Skeletal muscle cell (primary cell): ENCODE results near the gene PDGFD.

Experiments used
- DNase-seq: peaks from one replicate; pipeline ENCODE4 v3.0.0-alpha.2; 2010; ENCODE audit warnings: low read depth
- H3K4me3 ChIP-seq: 2 replicates; pipeline ENCODE4 v1.5.1; 2011; ENCODE audit warnings: low read depth, mild to moderate bottlenecking, control low read depth, low read length, moderate library complexity

The PDGFD gene

GRCh38 chr11:103903621-103904323, 260.2 kb downstream of the PDGFD start:
- DNase-seq, result no peak
- no peak overlapping the region for H3K4me3 ChIP-seq

GRCh38 chr11:103902994-103903393, 261.0 kb downstream of the PDGFD start:
- no peak overlapping the region for H3K4me3 ChIP-seq
- no peak for DNase-seq

- no peak overlapping the region for H3K4me3 ChIP-seq
- no peak for DNase-seq
These were observed 262.3 kb downstream of the PDGFD start for GRCh38 chr11:103901656-103902055.

- no peak for DNase-seq
- H3K4me3 ChIP-seq, result no peak overlapping the region
These were observed 265.2 kb downstream of the PDGFD start for GRCh38 chr11:103898577-103899336.

GRCh38 chr11:103898065-103898464, 265.9 kb downstream of the PDGFD start:
- no peak for DNase-seq
- no peak overlapping the region for H3K4me3 ChIP-seq

GRCh38 chr11:103897160-103897936, 266.6 kb downstream of the PDGFD start:
- DNase-seq, result no peak
- no peak overlapping the region for H3K4me3 ChIP-seq

- H3K4me3 ChIP-seq, result no peak overlapping the region
- DNase-seq, result no peak
These were observed 268.8 kb downstream of the PDGFD start for GRCh38 chr11:103895106-103895505.

GRCh38 chr11:103894673-103895072, 269.3 kb downstream of the PDGFD start:
- DNase-seq, result no peak
- no peak overlapping the region for H3K4me3 ChIP-seq

GRCh38 chr11:103894034-103894433, 269.9 kb downstream of the PDGFD start:
- H3K4me3 ChIP-seq, result no peak overlapping the region
- DNase-seq, result no peak

GRCh38 chr11:103893371-103893770, 270.6 kb downstream of the PDGFD start:
- no peak overlapping the region for H3K4me3 ChIP-seq
- DNase-seq, result peak; percentile 8

- H3K4me3 ChIP-seq, result no peak overlapping the region
- DNase-seq, result peak; percentile 44
These were observed 271.3 kb downstream of the PDGFD start for GRCh38 chr11:103892603-103893002.

GRCh38 chr11:103890654-103891053, 273.3 kb downstream of the PDGFD start:
- no peak for DNase-seq
- no peak overlapping the region for H3K4me3 ChIP-seq

- DNase-seq, result no peak
These were observed 274.3 kb downstream of the PDGFD start for GRCh38 chr11:103889679-103890078.

GRCh38 chr11:103888541-103888951, 275.4 kb downstream of the PDGFD start:
- H3K4me3 ChIP-seq, result no peak overlapping the region
- no peak for DNase-seq

More at GRCh38 chr11:103889679-103890078, 274.3 kb downstream of the PDGFD start:
- H3K4me3 ChIP-seq, result no peak overlapping the region

GRCh38 chr11:103887001-103887658, 276.8 kb downstream of the PDGFD start:
- H3K4me3 ChIP-seq, result no peak overlapping the region

GRCh38 chr11:103883856-103884255, 280.1 kb downstream of the PDGFD start:
- no peak for DNase-seq
- no peak overlapping the region for H3K4me3 ChIP-seq

More at GRCh38 chr11:103887001-103887658, 276.8 kb downstream of the PDGFD start:
- no peak for DNase-seq

- no peak overlapping the region for H3K4me3 ChIP-seq
- no peak for DNase-seq
These were observed 280.7 kb downstream of the PDGFD start for GRCh38 chr11:103883291-103883690.

GRCh38 chr11:103881584-103881983, 282.4 kb downstream of the PDGFD start:
- no peak for DNase-seq
- H3K4me3 ChIP-seq, result no peak overlapping the region

GRCh38 chr11:103880968-103881367, 283.0 kb downstream of the PDGFD start:
- H3K4me3 ChIP-seq, result no peak overlapping the region
- DNase-seq, result no peak

GRCh38 chr11:103878646-103879045, 285.3 kb downstream of the PDGFD start:
- DNase-seq, result no peak
- no peak overlapping the region for H3K4me3 ChIP-seq
